GM04504 (cell line): Measurements from ENCODE around the gene MYL3.

Source experiments
- DNase-seq: peaks from one replicate; pipeline ENCODE4 v3.0.0-alpha.2; 2012; ENCODE audit warnings: low read depth

The MYL3 gene

DNA sequence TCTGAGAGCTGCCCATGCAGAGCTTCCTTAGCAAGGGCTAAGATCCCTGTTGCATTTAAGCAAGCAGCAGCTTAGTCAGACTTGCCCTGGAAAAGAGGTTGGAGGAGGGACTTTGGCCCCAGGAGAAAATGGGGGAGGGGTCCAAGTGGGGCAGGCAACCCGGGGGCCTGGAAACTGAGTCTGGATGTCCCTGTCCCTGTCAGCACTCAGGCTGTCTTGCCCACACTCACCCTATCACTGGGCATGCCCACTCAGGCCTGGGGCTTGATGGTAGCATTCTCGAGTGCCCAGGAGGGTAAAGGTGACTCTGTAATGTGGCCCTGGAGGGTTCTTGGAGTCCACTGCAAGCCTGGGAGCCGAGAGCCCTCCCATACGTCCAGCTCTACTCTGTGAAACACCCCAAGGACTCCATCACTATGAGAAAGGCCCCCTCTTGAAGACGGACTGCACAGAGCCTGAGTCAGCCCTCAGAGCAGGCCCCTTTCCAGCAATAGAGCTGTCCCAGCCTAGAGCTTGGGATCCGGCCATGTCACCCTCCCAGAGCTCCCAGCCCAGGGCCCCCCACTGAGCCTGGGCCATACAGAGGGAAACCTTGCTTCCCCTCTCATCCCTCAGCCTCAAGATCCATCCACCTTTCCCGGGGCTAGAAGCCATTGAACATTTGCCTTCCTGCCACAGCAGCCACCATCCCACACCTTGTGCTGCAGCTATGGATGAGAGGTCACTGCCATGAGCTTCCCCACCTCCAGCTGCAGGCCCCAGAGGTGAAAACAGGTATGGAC is 13.4 kb downstream of the MYL3 start:
- no peak for DNase-seq

DNA sequence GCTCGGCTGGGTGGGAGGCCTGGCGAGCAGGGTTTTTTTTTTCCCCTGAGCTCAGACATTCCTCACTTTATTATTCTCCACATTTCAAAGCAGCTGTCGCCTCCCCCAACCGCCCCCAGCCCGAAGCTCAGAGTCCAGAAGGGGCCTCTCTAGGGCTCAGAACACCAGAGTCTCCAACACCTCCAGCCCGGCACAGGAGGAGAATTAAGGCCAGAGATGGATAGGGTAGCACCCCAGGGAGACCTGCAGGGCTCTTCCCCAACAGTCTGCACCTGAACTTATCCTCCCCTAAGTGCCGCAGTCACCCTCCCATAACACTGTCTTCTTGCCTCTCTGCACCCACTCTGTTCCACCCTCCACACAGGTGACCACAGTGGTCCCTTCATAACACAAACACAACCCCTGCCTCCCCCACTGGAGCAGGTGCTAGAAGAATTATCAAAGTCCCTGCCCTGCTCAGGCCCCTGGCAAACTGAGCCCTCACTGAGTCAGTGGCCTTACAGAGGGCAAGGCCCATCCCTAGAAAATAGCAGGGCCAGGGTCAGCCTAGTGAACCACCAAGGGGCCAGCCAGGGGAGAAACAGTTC is 14.1 kb downstream of the MYL3 start:
- no peak for DNase-seq

DNA sequence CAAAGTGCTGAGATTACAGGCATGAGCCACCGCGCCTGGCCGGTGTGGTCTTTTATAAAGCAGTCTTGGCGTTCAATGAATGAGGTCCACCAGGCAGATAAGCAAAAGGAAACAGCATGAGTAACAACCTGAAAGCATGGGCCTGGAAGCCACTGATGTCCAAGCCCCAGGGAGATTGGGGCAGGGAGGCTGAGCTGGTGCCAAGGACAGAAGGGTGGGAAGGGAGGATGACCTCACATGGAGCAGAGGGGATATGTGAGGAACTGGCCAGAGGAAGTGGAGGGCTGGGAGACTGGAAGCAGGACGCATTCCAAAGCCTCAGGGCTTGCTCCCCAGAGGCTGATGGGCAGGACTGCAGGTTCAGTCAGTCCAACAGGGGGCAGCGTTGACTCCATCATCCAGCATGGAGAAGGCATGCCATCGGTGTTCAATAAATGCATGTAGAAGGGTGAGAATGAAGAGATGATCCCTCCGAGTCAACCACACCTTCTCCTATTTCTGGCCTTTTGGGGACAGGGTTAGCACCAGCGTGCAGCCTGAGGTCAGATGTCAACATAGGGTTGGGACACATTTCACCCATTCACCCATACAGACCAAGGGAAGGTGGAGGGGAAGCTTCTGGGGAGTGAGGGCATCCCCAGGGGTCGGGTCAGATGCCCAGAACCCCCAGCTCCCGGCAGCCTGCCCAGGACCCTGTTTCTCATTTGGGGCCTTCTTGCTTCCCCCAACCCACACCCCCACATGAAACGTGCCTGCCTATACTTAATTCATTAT is 14.8 kb downstream of the MYL3 start:
- no peak for DNase-seq

DNA sequence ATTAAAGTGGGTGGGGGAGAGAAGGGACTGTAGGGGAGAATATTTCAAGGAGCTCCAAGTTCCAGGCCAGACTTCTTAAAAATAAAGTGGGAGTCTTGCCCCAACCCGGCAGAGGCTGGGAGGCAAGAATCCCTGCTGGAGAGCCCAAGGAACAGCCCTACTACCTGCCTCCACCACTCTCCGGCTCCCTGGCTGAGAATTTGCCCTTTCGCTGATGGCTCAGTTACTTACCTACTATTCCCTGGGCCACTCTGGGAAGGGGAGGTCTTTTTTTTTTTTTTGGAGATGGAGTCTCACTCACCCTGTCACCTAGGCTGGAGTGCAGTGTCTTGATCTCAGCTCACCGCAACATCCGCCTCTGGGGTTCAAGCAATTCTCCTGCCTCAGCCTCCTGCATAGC is 15.5 kb downstream of the MYL3 start:
- DNase-seq: no peak

DNA sequence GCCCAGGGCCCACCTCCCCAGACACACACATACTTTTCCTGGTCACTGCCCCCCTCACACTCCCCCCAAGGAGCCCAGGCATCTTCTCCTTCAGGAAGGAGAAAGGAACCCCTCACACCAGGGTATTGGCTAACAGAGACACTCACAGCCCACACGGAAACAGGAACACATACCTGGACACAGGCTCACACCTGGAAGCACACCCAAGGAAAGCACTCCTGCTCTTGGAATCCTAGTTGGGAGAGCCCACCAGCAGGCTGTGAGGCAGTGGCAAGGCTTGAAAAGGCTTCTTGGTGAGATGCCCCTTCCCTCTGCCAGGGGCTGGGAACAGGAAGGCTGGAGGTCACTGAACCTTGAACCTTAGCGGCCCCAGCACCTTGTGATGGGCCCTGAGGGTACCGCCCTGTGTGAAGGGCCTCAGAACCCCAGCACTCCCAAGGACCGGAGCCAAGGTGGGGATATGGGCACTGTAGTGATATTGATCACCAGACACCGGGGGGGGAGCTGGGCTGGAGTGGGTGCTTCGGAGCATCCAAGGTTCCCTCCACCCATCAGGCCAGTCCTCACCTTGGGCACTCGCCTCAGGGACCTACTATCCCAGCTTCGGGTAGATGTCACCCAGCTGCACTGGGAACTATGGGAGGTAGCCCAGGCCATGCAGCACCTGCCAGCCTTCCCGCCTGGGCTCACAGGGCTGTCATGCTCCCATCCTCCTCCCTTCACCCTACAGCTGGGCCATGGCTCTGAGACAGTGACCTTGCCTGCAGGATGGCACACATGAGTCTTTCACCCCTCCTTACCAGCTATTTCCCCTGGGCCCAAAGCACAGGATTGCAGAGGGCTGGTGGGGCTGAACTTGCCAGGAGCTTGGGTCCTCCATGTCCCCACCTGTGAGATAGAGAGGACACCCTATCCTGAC is 16.4 kb downstream of the MYL3 start:
- no peak for DNase-seq

DNA sequence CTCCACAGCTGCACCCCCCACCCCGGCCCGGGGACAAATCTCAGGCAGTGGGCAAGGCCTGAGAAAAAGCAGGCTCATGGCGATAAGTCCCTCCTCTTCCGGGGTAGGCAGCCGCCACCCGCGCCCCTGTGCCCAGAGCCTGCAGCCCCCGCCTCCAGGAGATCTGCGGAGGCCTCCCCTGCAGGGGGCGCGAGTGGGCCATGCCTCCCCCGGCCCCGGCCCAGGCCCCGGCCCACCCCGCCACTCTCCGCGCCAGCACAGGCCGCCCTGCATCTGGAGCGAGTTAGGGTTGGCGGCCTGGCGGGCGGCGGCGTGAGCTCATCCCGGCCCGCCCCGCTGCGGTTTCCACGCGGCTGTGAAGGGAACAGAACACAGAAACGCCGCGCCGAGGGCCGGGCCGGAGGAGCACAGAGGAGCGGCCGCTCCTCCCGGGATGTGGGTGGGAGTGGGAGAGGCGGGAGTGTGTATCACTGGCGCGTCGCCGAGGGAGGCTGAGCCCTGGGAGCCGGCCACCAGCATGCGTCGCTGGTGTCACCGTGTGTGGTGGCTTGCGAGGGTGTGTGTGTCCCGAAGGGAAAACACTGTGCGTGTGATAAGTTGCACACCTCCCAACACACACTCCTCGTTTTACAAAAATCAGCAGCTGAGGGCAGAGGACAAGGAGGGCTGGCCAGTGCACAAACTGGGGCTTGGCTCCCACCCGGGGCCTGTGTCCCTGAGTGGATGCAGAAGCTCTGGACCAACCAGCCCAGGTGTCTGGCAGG is 17.2 kb downstream of the MYL3 start:
- DNase-seq: peak; percentile 44

DNA sequence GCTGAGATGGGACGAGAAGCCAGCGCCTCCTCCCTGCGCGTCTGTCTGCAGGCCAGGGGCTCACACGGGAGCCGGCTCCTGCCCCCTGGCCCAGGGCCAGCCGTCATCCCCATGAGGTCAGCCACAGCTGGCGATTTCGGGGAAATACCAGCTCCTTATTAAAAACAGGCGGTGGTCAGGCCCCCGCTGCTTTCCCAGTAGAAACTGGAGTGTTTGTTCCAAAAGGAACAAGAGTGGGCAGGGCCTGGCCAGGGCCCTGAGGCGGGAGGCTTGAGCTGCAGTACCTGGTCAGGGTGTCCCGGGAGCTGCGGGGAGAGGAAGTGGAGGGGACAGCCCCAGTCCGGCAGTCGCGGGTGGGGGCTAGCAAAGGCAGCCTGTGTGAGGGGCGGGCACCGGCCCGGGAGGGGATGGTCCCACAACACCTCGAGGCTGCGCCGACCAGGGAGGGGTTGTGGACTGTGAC is 17.8 kb downstream of the MYL3 start:
- DNase-seq: peak; percentile 68

DNA sequence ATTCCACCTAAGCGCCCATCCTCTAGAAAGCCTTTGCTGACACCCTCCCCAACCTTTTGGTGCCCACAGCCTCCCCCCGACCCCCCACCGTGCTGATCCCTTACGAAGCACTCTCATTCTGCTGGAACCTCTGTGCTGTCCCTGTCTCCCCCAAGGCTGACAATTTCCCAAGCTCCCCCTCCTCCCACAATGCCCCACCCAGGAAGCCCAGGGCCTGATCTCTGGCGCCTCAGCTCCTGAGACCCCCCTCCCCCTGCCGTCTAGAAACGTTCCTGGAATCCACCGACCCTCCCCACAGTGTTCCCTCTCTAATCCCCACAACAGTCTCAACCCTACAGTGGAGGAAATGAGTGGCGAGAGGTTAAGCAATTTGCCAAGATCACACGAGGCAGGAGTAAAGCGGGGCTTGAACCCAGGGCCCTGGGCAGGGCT is 18.3 kb downstream of the MYL3 start:
- DNase-seq: no peak

DNA sequence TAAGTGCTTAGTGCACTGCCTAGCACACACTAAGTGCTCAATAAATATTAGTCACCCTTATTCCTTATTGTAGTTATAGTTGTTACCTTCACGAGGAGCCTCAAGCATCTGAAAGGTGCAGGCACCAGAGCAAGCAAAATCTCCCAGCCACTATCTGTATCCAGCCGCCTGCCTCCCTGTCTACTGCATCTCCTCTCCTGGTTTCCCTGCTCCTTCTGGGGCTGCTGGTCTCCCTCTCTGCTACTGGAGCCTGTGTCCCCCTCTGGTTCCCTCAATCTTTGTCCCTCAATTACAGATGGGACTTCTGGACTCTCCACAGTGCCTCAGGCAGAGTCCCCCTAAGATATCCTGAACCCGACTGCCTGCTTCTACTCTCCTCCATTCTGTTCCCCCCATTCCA is 18.8 kb downstream of the MYL3 start:
- no peak for DNase-seq

DNA sequence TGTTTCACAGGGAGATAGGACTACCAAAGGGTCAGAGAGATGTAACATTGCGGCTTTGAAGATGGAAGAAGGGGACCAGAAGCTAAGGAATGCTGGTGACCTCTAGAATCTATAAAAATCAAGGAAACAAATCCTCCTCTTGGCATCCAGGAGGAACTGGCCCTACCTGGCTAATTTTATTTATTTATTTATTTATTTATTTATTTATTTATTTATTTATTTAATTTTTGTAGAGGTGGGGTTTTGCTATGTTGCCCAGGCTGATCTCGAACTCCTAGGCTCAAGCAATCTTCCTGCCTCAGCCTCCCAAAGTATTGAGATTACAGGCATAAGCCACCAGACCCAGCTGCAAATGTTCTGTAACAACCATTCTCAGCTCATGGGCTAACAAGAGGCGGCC is 19.7 kb downstream of the MYL3 start:
- DNase-seq: no peak

DNA sequence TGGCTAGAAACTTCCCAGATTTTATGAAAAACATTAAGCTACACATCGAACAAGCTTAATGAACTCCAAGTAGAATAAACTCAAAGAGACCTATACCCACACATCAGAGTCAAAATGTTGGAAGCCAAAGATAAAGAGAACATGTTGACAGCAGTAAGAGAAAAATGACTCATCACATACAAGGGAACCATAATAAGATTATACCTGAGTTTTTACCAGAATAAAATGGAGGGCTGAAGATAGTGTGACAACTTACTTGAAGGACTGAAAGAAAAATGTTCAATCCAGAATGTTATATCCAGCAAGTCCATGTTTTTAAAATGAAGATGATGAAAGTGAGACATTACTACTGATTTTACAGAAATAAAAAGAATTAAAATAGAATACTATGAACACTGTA is 22.8 kb downstream of the MYL3 start:
- DNase-seq: no peak

DNA sequence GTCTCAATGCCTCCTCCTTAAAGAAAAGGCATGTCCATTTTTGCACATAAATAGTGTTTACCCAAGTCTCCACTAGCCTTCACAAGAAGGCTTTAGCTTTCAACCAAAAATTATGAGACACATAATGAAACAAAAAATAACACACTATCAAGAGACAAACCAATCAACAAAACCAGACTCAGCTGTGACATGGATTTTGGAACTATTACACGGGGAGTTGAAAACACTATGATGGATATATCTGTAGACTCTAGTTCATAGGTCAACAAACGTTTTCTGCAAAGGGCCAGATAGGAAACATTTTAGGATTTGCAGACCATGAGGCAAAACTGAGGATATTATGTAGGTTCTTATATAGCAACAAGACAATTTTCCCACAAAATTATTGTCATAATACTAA is 24.9 kb downstream of the MYL3 start:
- DNase-seq: no peak

DNA sequence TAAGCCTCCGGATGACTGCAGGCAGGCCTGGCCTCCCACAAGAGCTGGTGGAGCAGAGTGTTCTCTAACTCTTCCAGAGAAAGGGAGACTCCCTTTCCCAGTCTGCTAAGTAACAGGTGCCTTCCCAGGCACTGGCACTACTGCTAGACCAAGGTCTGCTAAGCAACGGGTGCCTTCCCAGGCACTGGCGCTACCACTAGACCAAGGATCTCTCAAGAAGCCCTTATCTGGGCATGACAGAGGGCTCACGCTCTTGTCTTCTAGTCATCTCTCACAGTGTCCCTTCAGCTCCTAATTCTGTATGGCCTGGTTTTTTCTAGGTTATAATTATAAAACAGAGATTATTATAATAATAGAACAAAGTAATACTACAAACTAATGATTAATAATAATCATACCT is 27.8 kb downstream of the MYL3 start:
- DNase-seq: no peak

DNA sequence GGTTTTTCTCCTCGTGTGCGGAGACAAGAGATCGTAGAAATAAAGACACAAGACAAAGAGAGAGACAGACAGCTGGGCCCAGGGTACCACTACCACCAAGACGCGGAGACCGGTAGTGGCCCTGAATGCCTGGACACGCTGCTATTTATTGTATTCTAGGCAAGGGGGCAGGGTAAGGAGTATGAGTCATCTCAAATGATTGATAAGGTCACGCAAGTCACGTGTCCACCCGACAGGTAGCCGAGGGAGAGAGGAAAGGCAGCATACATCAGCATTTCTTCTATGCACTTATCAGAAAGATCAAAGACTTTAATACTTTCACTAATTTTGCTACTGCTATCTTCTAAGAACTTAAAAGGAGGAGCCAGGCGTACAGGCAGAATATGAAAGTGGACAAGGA is 28.2 kb downstream of the MYL3 start:
- DNase-seq: no peak

DNA sequence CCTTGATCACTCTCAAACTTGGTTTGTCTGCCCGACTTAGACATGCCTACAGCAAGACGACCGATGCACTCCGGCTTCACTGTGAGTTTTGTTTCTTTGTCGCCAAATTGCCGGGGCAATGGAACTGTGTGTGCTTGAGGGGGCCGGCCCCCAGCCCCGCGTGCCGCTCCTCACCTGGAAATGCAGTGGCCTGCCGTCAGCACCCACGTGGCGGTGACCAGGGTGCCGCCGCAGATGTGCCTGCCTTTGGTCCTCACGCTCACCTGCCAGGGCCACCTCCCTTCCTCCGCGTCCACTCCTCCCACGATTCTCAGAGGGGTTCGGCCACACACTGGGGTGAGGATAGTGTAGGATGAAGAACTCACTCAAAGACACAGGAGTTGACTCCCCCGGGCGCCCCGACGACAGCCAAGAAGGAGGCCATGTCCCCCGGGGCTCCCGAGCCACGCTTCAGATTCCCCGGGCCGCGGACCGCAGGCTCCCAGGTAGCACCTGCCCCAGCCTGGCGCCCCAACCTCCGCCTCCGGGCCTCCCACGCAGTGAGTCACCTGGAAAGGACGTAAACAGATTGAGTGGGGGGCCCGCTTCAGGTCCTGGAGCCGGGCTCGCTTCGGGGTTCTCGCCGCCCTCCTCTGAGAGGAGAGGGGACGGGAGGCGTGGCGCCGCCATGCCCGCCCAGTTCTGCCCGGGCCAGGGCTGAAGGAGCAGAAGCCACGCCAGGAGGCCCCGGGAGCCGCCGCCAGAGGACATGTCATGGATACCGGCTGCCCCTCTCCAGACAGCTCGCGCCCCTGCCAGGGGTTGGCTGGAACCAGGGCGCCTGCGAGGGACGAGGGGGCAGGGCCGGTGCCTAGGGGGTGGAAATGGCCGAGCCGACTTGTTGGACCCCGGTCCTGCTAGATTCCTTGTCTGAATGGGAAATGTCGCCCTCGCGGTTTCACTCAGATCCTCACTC is 29.6 kb downstream of the MYL3 start:
- DNase-seq: no peak

DNA sequence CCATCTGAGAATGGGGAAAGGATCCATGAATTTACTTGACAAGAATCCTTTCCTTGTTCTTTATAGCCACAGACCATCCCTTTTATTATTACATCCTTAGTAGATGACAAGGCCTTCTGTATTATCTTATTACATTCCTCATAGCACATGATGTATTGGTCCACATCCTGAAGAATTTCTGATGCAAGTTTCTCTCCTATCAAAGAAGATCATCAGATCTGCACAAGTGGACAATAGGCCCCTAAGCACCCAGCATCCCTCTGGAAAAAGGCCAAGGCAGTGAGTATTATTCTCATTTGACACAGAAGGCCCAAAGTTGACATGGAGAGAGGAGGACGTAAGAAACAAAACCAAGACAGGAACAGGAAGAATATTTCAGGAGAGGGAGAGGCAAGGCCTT is 31.4 kb downstream of the MYL3 start:
- no peak for DNase-seq

DNA sequence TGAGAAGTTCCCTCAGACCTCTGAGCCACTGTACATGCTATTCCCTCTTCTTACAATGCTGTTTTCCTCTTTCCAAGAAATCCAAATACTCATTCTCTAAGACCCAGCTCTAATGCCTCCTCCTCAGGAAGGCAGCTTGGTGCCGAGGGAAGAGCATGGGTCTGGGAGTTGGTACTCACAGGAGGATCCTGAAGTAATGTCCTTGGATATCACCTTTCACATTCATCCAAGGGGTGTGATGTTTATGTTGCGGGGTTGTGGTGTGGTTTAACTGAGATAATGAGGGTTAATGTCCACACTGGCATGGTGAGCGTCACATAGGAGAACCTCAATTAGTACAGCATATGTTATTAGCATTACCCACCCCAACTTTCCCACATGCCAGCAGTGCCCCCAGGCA is 31.9 kb downstream of the MYL3 start:
- no peak for DNase-seq

DNA sequence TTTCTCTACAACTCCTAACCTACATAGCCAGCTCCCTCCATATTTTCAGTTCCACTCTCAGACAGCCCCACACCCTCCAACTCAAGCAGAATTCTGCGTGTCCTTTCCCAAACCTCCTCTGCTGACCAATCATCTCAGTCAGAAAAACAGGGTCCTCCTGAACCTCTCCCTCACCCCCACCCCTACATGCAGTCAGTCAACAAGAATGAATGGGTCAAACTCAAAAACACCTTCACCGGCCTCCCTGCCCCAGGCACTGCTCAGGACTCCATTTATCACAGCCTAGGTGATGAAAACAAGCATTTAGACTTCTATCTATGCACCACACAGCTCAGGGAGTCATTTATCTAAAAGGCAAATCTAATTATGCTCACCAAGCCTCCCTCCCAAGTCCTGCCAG is 32.4 kb downstream of the MYL3 start:
- no peak for DNase-seq

DNA sequence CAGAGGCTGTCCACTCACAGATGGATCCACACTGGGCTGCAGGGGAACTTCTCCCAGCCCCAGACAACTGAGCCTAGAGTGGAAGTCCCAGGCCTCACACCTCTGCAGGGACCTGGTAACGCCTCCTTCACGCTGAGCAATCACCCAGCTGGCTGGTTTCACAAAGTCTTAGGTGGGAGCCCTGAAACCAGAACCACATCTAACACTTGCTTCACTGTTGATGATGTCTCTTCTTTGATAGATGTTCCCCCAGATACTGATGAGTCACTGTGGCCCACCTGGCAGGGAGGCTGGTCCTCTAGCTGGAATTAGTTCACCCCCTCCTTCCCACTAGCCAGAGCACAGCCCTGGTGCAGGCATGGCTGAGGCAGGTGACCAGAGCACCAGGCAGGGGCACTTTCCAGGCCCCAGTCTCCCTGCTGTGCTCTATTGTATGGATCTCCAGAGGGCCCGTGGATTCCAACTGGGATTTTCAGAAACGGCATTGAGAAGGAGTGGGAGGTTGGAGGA is 33.5 kb downstream of the MYL3 start:
- DNase-seq: no peak

DNA sequence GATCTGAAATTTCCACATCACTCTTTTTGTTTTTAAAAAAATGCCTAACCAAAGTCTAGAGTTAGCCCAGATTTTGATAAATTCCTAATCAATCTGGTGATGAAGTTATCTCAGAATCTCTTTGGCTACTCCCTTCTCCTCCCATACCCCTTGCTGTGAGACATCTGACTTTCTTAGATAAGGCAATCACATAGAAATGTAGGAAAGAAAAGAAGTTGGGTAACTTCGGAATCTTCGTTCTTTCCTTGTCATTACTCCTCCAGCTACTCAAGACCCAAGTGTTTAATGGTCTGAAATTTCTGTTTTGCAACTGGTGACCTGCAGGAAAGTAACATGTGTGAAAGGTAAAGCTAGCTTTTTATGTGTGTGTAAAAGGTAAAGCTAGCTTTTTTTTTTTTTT is 37.8 kb downstream of the MYL3 start:
- DNase-seq: no peak
